HUES64 (cell line): ENCODE measurements around the gene SPTBN5.
A peak's percentile ranks its signal among the peaks of the same experiment; 100 is the strongest.

ENCODE experiments used
- H3K27ac ChIP-seq: 2 replicates; pipeline ENCODE4 v1.7.0; 2013; ENCODE audit warnings: low read depth, low read length, inconsistent platforms
- H3K27me3 ChIP-seq: 2 replicates; pipeline ENCODE4 v1.6.1; 2013; ENCODE audit warnings: mild to moderate bottlenecking, low read length; ENCODE audit not compliant: insufficient read depth
- H3K36me3 ChIP-seq: 2 replicates; pipeline ENCODE4 v1.6.1; 2013; ENCODE audit warnings: mild to moderate bottlenecking, low read length; ENCODE audit not compliant: insufficient read depth
- H3K4me1 ChIP-seq: 2 replicates; pipeline ENCODE4 v1.6.1; 2013; ENCODE audit warnings: mild to moderate bottlenecking, low read length, moderate library complexity; ENCODE audit not compliant: insufficient read depth
- H3K4me3 ChIP-seq: 2 replicates; pipeline ENCODE4 v1.5.1; 2013; ENCODE audit warnings: mild to moderate bottlenecking, low read length, moderate library complexity
- H3K9ac ChIP-seq: 2 replicates; pipeline ENCODE4 v1.6.1; 2013; ENCODE audit warnings: mild to moderate bottlenecking, low read depth, low read length
- H3K9me3 ChIP-seq: 2 replicates; pipeline ENCODE4 v1.6.1; 2013; ENCODE audit warnings: low read depth, low read length; ENCODE audit not compliant: insufficient read depth
- WGBS: fragments of 150-250, 120-280 bp; methylation state at CpG from one replicate; pipeline ENCODE4 v1.1.7; 2013; ENCODE audit warnings: missing lambda C conversion rate; 5-methylcytosine and 5-hydroxymethylcytosine counted together

The SPTBN5 gene

DNA sequence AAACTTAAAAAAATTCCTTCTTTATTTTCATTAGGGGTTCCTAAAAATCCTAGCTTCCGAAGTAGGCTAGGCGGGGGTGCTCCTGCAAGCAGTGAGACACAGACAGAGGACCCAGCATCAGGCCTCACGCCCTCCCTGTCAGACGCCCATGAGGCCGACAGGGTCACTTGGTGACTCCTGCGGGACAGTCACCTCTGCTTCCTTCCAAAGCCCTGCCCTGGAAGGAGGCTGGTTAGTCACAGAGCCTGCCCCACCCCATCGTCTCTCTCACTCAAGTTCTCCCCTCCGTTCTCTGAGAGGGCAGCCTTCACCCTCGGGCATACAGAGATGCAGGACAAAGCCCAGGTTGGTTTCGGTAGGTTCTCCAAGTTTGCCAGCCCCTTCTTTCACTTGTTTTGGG, 39.9 kb upstream of the SPTBN5 start:
- Histone ChIP-seq H3K4me3 (no peak overlapping the region), H3K9ac (no peak overlapping the region), H3K9me3 (no peaks in the 10 kb centered on the region), H3K36me3 (no peaks in the 10 kb centered on the region), H3K27ac (no peak overlapping the region), H3K4me1 (peaks cover 32% of the 10 kb centered on the region), H3K27me3 (no peaks in the 10 kb centered on the region)
- WGBS, result 74% methylated on average over 10 of the region's 10 CpGs

DNA sequence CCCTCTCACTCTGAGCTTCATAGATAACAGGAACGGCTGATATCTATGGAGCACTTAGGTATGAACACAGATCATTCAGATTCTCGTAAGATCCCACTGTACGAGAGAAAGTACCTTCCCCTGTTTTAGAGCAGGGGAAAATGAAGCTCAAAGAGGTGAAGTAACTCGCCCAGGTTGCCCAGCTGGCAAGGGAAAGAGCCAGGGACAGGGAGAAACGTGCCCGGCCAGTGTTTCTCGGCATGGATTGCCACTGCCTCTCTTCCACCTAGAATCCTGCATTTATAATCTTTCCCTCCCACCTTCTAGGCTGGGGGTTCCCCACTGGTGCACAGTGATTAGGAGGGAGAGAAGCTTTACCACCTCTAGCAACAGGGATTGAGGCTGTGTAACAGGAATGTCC, 39.5 kb upstream of the SPTBN5 start:
- Histone ChIP-seq H3K9me3 (no peaks in the 10 kb centered on the region), H3K36me3 (no peaks in the 10 kb centered on the region), H3K27ac (no peak overlapping the region), H3K4me3 (no peak overlapping the region), H3K27me3 (no peaks in the 10 kb centered on the region), H3K4me1 (peaks cover 33% of the 10 kb centered on the region), H3K9ac (peak overlapping the region; percentile 16; the same call in 1 of the 2 replicates)
- 89% methylated on average over 7 of the region's 7 CpGs for WGBS

DNA sequence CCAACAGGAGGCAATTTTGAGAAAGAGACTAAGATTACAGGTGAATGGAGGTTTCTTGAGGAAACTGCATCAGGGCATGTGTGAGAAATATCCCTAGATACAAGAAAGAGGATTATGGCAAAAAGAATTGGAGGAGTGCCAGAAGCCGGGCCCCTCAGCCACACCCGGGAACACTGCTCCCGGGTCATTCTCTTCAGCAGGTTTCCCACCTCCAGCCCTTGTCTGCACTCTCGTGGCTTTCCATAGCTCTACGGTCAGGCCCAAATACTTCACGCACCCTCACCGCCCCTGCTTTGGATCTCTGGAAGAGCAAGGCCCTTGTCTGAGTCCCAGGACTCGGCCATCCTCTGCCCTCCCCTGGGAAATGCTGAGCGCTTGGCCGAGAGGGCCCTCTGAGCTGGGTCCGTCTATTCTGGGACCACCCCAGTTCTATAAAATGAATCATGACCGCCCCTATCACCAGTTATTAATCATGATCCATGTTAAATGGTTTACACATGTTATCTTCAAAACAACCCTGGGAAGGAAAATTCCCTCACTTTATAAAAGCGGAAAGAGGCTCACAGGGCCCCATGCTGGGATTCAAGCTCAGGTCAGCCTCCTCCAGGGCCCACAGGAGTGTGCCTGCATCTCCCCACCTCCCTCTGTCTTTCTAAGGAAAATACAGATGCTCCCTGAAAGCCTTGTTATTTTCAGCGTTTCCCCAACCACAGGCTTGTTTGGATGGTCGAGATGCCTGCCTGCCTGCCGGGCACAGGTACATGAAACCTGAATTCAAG, 38.8 kb upstream of the SPTBN5 start:
- peak overlapping the region; percentile 16; the same call in 1 of the 2 replicates for H3K9ac ChIP-seq
- peaks cover 33% of the 10 kb centered on the region for H3K4me1 ChIP-seq

DNA sequence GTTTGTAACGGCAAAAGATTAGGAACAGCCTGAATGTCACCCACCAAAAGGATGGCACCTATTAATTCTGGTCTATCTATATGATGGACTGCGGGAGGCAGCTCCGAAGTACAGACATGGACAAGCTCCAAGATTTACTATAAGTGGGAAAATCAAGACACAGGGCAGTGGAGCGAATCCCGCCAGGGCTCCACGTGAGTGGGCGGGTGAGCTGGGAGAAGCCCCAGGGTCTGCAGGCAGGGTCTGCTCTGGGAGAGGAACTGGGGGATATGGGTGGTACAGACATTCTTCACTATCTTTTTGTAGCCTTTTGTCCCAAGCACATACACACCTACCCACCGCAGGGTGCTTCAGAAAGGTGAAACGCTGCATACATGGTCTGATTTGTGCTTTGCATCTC, 38.2 kb upstream of the SPTBN5 start:
- WGBS, result 97% methylated on average over 9 of the region's 9 CpGs
- Histone ChIP-seq H3K4me1 (peaks cover 33% of the 10 kb centered on the region), H3K27me3 (no peaks in the 10 kb centered on the region), H3K36me3 (no peaks in the 10 kb centered on the region), H3K27ac (no peak overlapping the region), H3K9me3 (no peaks in the 10 kb centered on the region), H3K9ac (no peak overlapping the region), H3K4me3 (no peak overlapping the region)

More for the DNA sequence above, 38.8 kb upstream of the SPTBN5 start:
- Histone ChIP-seq H3K9me3 (no peaks in the 10 kb centered on the region), H3K27ac (no peak overlapping the region), H3K4me3 (no peak overlapping the region), H3K36me3 (no peaks in the 10 kb centered on the region), H3K27me3 (no peaks in the 10 kb centered on the region)
- WGBS, result 82% methylated on average over 16 of the region's 16 CpGs

DNA sequence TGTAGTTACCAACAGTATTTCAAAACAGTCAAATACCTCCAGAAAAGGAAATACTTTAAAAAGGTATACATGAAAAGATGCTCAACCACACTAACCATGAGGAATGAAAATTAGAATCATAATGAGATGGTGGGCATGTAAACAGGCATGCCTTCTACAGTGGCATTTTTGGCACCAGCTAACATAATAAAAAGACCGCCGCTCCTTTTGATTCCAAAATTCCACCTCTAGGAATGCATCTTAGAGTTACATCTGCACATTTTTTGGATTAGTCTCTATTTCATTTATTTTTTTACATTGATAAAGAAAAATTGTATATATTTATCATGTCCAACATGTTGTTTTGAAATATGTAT, 37.0 kb upstream of the SPTBN5 start:
- Histone ChIP-seq H3K4me1 (peaks cover 33% of the 10 kb centered on the region), H3K9me3 (no peaks in the 10 kb centered on the region), H3K27me3 (no peaks in the 10 kb centered on the region), H3K36me3 (no peaks in the 10 kb centered on the region), H3K9ac (no peak overlapping the region), H3K27ac (no peak overlapping the region), H3K4me3 (no peak overlapping the region)
- 100% methylated on average over 2 of the region's 2 CpGs for WGBS

DNA sequence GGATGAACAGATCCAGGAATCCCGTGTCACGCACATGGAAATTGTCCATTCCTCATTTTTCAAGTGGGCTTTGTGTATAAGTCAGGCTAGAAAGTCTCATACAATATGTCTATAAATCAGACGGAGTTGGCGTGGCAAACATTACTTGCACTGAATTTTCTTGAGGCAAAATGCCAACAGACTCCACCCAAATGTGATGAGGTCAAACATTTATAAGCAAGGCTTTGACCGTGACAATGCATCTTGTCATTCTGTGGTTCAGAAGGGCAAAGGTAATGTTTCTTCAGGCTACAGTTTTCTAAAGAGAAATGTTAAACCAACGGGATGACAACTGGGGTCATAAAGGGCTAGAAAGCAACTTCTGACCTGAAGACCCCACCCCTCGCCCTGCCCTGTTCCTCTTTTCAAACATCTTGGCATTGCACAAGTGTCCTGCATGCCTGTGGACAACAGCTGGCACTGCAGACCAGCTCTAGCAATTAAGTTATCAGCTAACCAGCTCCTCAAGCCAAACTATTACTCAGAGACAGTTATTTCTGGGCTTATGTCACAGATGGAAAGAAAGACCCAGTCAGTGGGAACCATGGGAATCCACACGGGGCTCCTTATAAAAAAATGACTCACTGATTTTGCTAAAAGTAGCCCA, 36.5 kb upstream of the SPTBN5 start:
- WGBS, result 90% methylated on average over 8 of the region's 8 CpGs
- H3K4me3 ChIP-seq, result no peak overlapping the region
- H3K9ac ChIP-seq, result no peak overlapping the region
- H3K9me3 ChIP-seq, result no peaks in the 10 kb centered on the region
- peaks cover 32% of the 10 kb centered on the region for H3K4me1 ChIP-seq
- H3K36me3 ChIP-seq, result 0 out of 2 replicates have a peak, but pooled peaks cover 1% of the 10 kb centered on the region
- H3K27ac ChIP-seq, result no peak overlapping the region
- H3K27me3 ChIP-seq, result no peaks in the 10 kb centered on the region

DNA sequence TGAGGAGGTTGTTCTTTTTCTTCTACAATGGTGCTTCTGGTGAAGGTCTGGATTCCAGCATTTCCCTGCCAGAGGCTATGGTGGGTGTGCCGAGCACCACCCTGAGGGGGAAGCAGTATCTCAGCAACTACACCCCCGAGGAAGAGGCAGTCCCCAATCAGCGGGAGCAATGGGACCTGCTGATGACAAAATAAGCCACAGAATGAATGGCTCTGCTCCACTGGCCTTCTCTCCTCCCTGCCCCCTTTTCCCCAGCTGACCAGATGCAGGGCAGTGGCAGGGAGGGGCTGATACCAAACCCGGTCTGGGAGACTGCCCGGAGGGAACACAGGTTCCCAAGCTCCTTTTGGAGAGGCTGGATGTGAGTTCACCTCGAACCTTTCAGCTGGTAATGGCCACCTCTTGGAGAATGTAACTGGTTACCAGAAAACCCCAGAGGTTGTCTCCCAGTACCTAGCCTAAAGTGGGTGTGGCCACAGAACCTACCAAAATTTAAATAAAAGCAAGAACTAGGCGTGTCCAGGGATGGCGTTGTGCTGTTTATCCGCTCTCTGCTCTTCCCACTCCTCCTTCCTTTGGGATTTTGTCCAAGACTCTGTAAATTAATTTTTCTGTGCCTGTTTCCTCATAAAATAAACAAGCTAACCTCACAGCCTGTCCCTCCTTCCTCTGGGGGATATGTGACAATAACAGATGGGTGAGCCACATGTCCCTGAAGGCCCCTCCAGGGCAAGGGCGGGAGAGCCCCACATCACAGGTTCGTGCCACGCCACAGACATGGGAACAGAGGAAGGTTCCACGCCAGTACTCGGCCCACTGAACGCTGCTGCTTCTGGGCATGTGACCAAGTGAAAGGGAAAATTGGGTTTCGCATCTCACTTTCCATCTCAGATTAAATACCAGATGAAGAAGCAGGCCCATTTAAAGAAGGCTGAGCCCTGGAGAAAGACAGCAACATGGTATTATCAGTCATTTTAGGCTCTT, 35.1 kb upstream of the SPTBN5 start:
- Histone ChIP-seq H3K27me3 (no peaks in the 10 kb centered on the region), H3K9me3 (no peaks in the 10 kb centered on the region), H3K27ac (no peak overlapping the region), H3K4me3 (no peak overlapping the region), H3K9ac (no peak overlapping the region), H3K4me1 (peaks cover 19% of the 10 kb centered on the region), H3K36me3 (peaks cover 6% of the 10 kb centered on the region; the same call in 1 of the 2 replicates)
- WGBS, result 85% methylated on average over 16 of the region's 16 CpGs

DNA sequence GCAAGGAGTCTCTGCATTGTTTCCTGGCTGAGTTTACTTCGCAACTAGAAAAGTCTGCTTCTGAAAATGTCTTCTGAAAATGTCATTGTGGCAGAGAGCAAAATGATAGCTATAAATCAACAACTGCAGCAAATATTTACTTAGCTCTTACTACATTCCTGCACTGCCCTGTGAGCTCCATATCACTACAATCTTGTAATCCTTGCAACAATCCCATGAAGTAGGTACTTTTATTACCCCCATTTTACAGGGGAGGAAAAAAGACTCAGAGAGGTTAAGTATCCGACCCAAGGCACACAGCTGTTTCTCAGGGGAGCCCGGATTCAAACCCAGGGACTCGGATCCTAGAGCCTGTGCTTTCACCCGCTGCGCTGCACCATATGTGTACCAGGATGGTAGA, 34.2 kb upstream of the SPTBN5 start:
- peaks cover 6% of the 10 kb centered on the region; the same call in 1 of the 2 replicates for H3K36me3 ChIP-seq
- peaks cover 11% of the 10 kb centered on the region for H3K4me1 ChIP-seq
- no peak overlapping the region for H3K27ac ChIP-seq
- no peaks in the 10 kb centered on the region for H3K9me3 ChIP-seq
- no peak overlapping the region for H3K9ac ChIP-seq
- no peak overlapping the region for H3K4me3 ChIP-seq
- H3K27me3 ChIP-seq, result no peaks in the 10 kb centered on the region
- WGBS, result 87% methylated on average over 6 of the region's 6 CpGs

DNA sequence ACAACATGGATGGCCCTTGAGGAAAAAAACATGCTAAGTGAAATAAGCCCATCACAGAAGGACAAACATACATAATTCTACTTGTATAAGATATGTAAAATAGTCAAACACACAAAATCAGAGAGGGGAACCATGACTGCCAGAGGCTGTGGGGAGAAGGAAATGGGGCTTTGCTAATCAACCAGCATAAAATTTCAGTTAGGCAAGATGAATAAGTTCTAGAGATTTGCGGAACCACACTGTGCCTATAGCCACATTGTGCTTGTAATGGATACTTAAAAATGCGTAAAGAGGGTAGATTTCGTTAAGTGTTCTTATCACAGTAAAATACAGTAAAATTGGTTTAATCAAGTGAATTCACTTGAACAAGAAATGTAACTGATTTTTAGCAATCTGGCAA, 33.7 kb upstream of the SPTBN5 start:
- no peak overlapping the region for H3K9ac ChIP-seq
- peaks cover 6% of the 10 kb centered on the region; the same call in 1 of the 2 replicates for H3K36me3 ChIP-seq
- H3K4me1 ChIP-seq, result peaks cover 5% of the 10 kb centered on the region; the same call in 1 of the 2 replicates
- no peak overlapping the region for H3K27ac ChIP-seq
- no peaks in the 10 kb centered on the region for H3K27me3 ChIP-seq
- no peak overlapping the region for H3K4me3 ChIP-seq
- 98% methylated on average over 3 of the region's 3 CpGs for WGBS
- H3K9me3 ChIP-seq, result no peaks in the 10 kb centered on the region

DNA sequence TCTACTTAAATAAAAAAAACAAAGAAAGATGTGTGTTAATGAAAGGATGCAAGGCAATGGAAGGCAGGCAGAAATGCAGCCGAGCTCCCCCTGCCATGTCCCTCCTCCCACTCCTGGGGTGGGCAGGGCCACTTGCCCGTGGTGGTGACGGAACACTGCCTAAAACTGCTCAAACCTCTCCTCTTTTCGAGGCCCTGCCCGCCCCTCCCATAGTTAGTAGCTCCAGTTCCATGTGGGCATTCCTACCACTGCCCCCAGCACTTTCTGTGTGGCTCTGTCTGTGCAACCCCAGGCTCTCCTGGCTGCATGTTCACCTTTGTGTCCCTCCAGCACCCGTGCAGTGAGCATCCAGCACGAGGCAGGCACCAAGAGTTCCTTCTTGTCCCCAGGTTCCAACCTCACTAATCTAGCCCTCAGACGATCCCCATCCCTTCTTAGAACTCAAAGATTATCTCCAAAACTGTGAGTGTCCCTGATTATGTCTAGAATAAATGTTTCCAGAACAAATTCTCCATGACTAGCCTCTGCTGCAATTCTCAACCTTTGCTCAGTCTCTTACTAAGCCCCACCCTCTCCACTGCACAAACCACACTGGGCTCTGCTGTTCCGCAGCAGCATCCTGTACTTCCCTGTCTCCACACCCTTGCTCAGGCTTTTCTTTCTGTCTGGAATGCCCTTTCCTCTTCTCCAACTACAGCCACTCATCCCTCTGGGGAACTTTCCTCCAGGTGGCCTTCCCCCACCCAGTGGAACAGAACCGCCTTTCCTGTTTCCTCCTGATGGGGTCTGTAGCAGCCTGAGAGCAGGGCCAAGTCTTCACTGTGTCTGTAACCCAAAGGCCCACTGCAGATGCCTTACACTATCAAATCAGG, 32.6 kb upstream of the SPTBN5 start:
- Histone ChIP-seq H3K36me3 (peaks cover 6% of the 10 kb centered on the region; the same call in 1 of the 2 replicates), H3K4me3 (no peak overlapping the region), H3K4me1 (peaks cover 8% of the 10 kb centered on the region; the same call in 1 of the 2 replicates), H3K27me3 (no peaks in the 10 kb centered on the region), H3K9ac (no peak overlapping the region), H3K9me3 (no peaks in the 10 kb centered on the region), H3K27ac (no peak overlapping the region)
- WGBS, result 89% methylated on average over 10 of the region's 10 CpGs
